Measurements from ENCODE around the gene SSBP3. TPM values are rescaled to one million over a fixed set of nuclear protein-coding genes. Genes with fewer than 3 reads are reported as not detected.

The SSBP3 gene
- total RNA-seq, 1 donor from 2014 or later: 44.0 TPM

GRCh38 chr1:54230507-54231339 is 175.5 kb downstream of the SSBP3 start:
- no peak overlapping the region for H3K27ac ChIP-seq
- H3K27me3 ChIP-seq (ENCODE audit: low read depth): no peaks in the 10 kb centered on the region
- no peaks in the 10 kb centered on the region for H3K9me3 ChIP-seq
- intact Hi-C loops (cut with DNase I): no loop called here
- H3K36me3 ChIP-seq: peaks cover 23% of the 10 kb centered on the region
- no peak overlapping the region for H3K4me3 ChIP-seq
- DNase-seq (no peak), ATAC-seq (no peak)
- no peaks in the 10 kb centered on the region for H3K4me1 ChIP-seq
- TF ChIP-seq CTCF (IDR thresholded peaks at IDR 0.05): no peak

GRCh38 chr1:54229281-54229891 is 176.8 kb downstream of the SSBP3 start:
- peak; percentile 7 to 33 for ATAC-seq
- Histone ChIP-seq H3K27me3 (ENCODE audit: low read depth) (no peaks in the 10 kb centered on the region), H3K27ac (no peak overlapping the region), H3K36me3 (peaks cover 21% of the 10 kb centered on the region), H3K4me3 (no peak overlapping the region), H3K9me3 (no peaks in the 10 kb centered on the region), H3K4me1 (no peaks in the 10 kb centered on the region)
- no peak for TF ChIP-seq CTCF (IDR thresholded peaks at IDR 0.05)
- no peak for DNase-seq
- intact Hi-C loops (cut with DNase I): no loop called here

GRCh38 chr1:54228638-54229079 is 177.5 kb downstream of the SSBP3 start:
- Histone ChIP-seq H3K4me1 (no peaks in the 10 kb centered on the region), H3K27ac (no peak overlapping the region), H3K9me3 (no peaks in the 10 kb centered on the region), H3K4me3 (no peak overlapping the region), H3K27me3 (ENCODE audit: low read depth) (no peaks in the 10 kb centered on the region), H3K36me3 (peaks cover 25% of the 10 kb centered on the region)
- TF ChIP-seq CTCF (IDR thresholded peaks at IDR 0.05): no peak
- intact Hi-C loops (cut with DNase I): no loop called here
- DNase-seq (no peak), ATAC-seq (peak; percentile 12 to 21)

GRCh38 chr1:54227891-54228310 is 178.3 kb downstream of the SSBP3 start:
- Histone ChIP-seq H3K27me3 (ENCODE audit: low read depth) (no peaks in the 10 kb centered on the region), H3K36me3 (peaks cover 25% of the 10 kb centered on the region), H3K4me3 (no peak overlapping the region), H3K4me1 (no peaks in the 10 kb centered on the region), H3K9me3 (no peaks in the 10 kb centered on the region), H3K27ac (no peak overlapping the region)
- ATAC-seq: no peak
- no peak for TF ChIP-seq CTCF (IDR thresholded peaks at IDR 0.05)
- no peak for DNase-seq
- intact Hi-C loops (cut with DNase I): no loop called here

- Histone ChIP-seq H3K9me3 (no peaks in the 10 kb centered on the region), H3K27ac (no peak overlapping the region), H3K27me3 (ENCODE audit: low read depth) (no peaks in the 10 kb centered on the region), H3K36me3 (peaks cover 25% of the 10 kb centered on the region), H3K4me1 (no peaks in the 10 kb centered on the region), H3K4me3 (no peak overlapping the region)
- DNase-seq (no peak), ATAC-seq (peak; percentile 34 to 62)
- no peak for TF ChIP-seq CTCF (IDR thresholded peaks at IDR 0.05)
- intact Hi-C loops (cut with DNase I): no loop called here
These were observed 179.0 kb downstream of the SSBP3 start for GRCh38 chr1:54227091-54227602.

Measured in lower lobe of right lung (tissue), 2 donors.